PFSK-1 (cell line): ENCODE results near the gene ADARB1.

Source experiments
- FOXP2 ChIP-seq: optimal IDR thresholded peaks from 2 replicates; pipeline ENCODE3; 2011; ENCODE audit warnings: borderline replicate concordance, control low read depth, inconsistent platforms; ENCODE audit not compliant: insufficient read depth; ENCODE audit errors: extremely low read length, extremely low read depth
- POLR2AphosphoS5 ChIP-seq: IDR thresholded peaks from 2 replicates; pipeline ENCODE4 v1.6.1; 2012; ENCODE audit warnings: low read depth, mild to moderate bottlenecking, control low read depth, low read length, moderate library complexity
- REST ChIP-seq, 2 experiments: IDR thresholded peaks; 2 replicates each; pipeline versions ENCODE4 v1.6.1 to v1.8.0; 2011 to 2012; ENCODE audit warnings: low read depth in 2 of 2, low read length in 2 of 2, control low read depth in 1 of 2, inconsistent platforms in 1 of 2, mild to moderate bottlenecking in 1 of 2, moderate library complexity in 1 of 2; ENCODE audit not compliant: insufficient read depth in 1 of 2
- SIN3A ChIP-seq: IDR thresholded peaks from 2 replicates; pipeline ENCODE4 v1.6.1; 2012; ENCODE audit warnings: mild to moderate bottlenecking, low read length, moderate library complexity, borderline replicate concordance; ENCODE audit not compliant: insufficient read depth
- TAF1 ChIP-seq: IDR thresholded peaks from 2 replicates; pipeline ENCODE4 v1.6.1; 2012; ENCODE audit warnings: low read length, control low read depth, borderline replicate concordance; ENCODE audit not compliant: insufficient read depth

The ADARB1 gene

GRCh38 chr21:45049714-45050344 lies 24.6 kb upstream of the ADARB1 start:
- TF ChIP-seq REST (IDR thresholded peaks at IDR 0.05; ENCODE audit: insufficient read depth in 1 of 2, low read depth in 2 of 2, low read length in 2 of 2) (no peak), POLR2AphosphoS5 (no peak), SIN3A (no peak), TAF1 (no peak), FOXP2 (no peak)

GRCh38 chr21:45050345-45050796 lies 24.0 kb upstream of the ADARB1 start:
- no peak for TF ChIP-seq SIN3A
- TF ChIP-seq REST (IDR thresholded peaks at IDR 0.05; ENCODE audit: insufficient read depth in 1 of 2, low read depth in 2 of 2, low read length in 2 of 2), result no peak
- TF ChIP-seq FOXP2, result no peak
- TF ChIP-seq TAF1, result no peak
- no peak for TF ChIP-seq POLR2AphosphoS5

GRCh38 chr21:45050797-45051489 lies 23.4 kb upstream of the ADARB1 start:
- TF ChIP-seq POLR2AphosphoS5 (no peak), TAF1 (no peak), REST (IDR thresholded peaks at IDR 0.05; ENCODE audit: insufficient read depth in 1 of 2, low read depth in 2 of 2, low read length in 2 of 2) (no peak), FOXP2 (no peak), SIN3A (no peak)

GRCh38 chr21:45051580-45052434 lies 22.6 kb upstream of the ADARB1 start:
- TF ChIP-seq POLR2AphosphoS5, result no peak
- TF ChIP-seq REST (IDR thresholded peaks at IDR 0.05; ENCODE audit: insufficient read depth in 1 of 2, low read depth in 2 of 2, low read length in 2 of 2), result no peak
- no peak for TF ChIP-seq SIN3A
- TF ChIP-seq TAF1, result no peak
- TF ChIP-seq FOXP2, result no peak
